DND-41 (cell line): ENCODE results near the gene NKAIN4.

Experiments
- CTCF ChIP-seq: IDR thresholded peaks from 2 replicates; pipeline ENCODE4 v1.5.1; 2012; ENCODE audit warnings: borderline replicate concordance, low read length, moderate library complexity, mild to moderate bottlenecking; ENCODE audit not compliant: poor library complexity, severe bottlenecking; ENCODE audit errors: extremely low read depth
- EZH2 ChIP-seq: IDR thresholded peaks from 3 replicates; pipeline ENCODE4 v1.6.1; 2012; ENCODE audit warnings: borderline replicate concordance, low read depth, mild to moderate bottlenecking, moderate library complexity, low read length, inconsistent platforms; ENCODE audit not compliant: severe bottlenecking

GRCh38 chr20:63297796-63298572 is 43.7 kb upstream of the NKAIN4 start:
- TF ChIP-seq CTCF (no peak), EZH2 (no peak)
